Measurements from ENCODE around the gene FLRT2. TPM values are rescaled to one million over a fixed set of nuclear protein-coding genes. Genes with fewer than 3 reads are reported as not detected.

Gene FLRT2
- total and polyA plus RNA-seq, 9 of the 15 experiments (the other 6 are each of a cell fraction or from before 2014, with no cell fraction given): 0.02 TPM; not detected in 8

- TF ChIP-seq SMAD3 (CRISPR knock-in tag; conservative IDR thresholded peaks at IDR 0.05) (no peak), ZBTB17 (CRISPR knock-in tag; IDR thresholded peaks at IDR 0.05) (no peak), ZNF407 (IDR thresholded peaks at IDR 0.05; ENCODE audit: low read depth) (no peak), MCM7 (IDR thresholded peaks at IDR 0.05) (no peak), ZFP30 (CRISPR knock-in tag; IDR thresholded peaks at IDR 0.05; ENCODE audit: borderline replicate concordance) (no peak), TCF15 (CRISPR knock-in tag; IDR thresholded peaks at IDR 0.05) (no peak), RHOXF2B (CRISPR knock-in tag; conservative IDR thresholded peaks at IDR 0.05) (no peak), ZNF707 (CRISPR knock-in tag; conservative IDR thresholded peaks at IDR 0.05) (no peak), FOXM1 (IDR thresholded peaks at IDR 0.05; ENCODE audit: low read depth) (no peak), FOXM1 (CRISPR knock-in tag; IDR thresholded peaks at IDR 0.05; ENCODE audit: low read depth) (no peak)
These were observed 104.3 kb downstream of the FLRT2 start (continued) for GRCh38 chr14:85634205-85634604.

Data from K562 (cell line).